Measurements from ENCODE around the gene RHCG. TPM values are rescaled to one million over a fixed set of nuclear protein-coding genes. Genes with fewer than 3 reads are reported as not detected.

RHCG gene
- total RNA-seq, 1 experiment from 2014 or later: not detected

DNA sequence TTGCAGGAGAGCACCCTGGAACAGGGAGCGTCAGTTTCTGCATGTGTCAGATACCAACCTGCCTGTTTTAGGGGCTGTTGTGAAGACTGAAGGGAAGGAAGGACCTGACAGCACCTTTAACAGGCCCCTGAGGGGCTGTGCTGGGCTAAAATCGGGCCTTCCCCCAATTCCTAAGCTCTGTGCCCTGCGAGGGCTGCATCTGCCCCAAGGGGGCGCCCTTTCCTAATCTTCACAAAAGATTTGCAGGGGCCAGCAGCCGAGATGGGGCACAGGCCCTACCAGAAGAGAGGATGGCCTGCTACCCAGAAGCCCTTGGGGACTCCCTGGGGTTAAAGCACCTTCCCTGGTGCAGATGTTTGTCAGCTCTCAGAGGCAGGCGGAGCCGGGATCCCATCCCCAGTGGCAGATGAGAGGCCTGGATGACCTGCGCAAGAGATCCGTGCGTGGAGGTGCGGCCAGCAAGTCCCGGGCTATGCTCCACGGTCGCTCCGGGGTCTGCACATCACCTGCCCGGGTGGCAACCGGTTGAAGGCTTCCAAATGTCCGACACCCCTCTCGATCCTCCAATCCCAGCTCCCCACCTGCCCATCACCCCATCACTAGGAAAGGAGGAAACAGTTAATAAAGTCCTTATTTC is 53.6 kb downstream of the RHCG start:
- Histone ChIP-seq H2AFZ (ENCODE audit: low read length) (peak overlapping the region; percentile 64; the same call in 1 of the 2 replicates), H3K36me3 (ENCODE audit: insufficient read depth, low read length) (no peaks in the 10 kb centered on the region), H3K4me1 (ENCODE audit: low read length) (peaks cover 25% of the 10 kb centered on the region), H3K9me3 (ENCODE audit: low read length) (no peaks in the 10 kb centered on the region), H4K20me1 (ENCODE audit: insufficient read depth, low read depth, low read length) (no peaks in the 10 kb centered on the region), H3K27ac (ENCODE audit: low read length) (no peak overlapping the region), H3K79me2 (ENCODE audit: low read length) (no peaks in the 10 kb centered on the region), H3K27me3 (ENCODE audit: low read length) (no peaks in the 10 kb centered on the region), H3K9me2 (replicated peaks; ENCODE audit: insufficient read depth, low read length) (no peaks in the 10 kb centered on the region), H3K4me3 (ENCODE audit: low read length) (no peak overlapping the region), H3K4me2 (ENCODE audit: low read depth, low read length, poor library complexity, severe bottlenecking) (no peak overlapping the region), H3K9ac (ENCODE audit: low read length) (peak overlapping the region; percentile 49; the same call in 1 of the 2 replicates)
- DNase-seq: peak; percentile 94

GRCh38 chr15:89442155-89442554 is 54.2 kb downstream of the RHCG start:
- Histone ChIP-seq H3K36me3 (ENCODE audit: insufficient read depth, low read length) (no peaks in the 10 kb centered on the region), H3K4me2 (ENCODE audit: low read depth, low read length, poor library complexity, severe bottlenecking) (peak overlapping the region; percentile 55), H2AFZ (ENCODE audit: low read length) (peak overlapping the region; percentile 64; the same call in 1 of the 2 replicates), H3K9me3 (ENCODE audit: low read length) (no peaks in the 10 kb centered on the region), H3K79me2 (ENCODE audit: low read length) (no peaks in the 10 kb centered on the region), H3K4me1 (ENCODE audit: low read length) (peaks cover 25% of the 10 kb centered on the region), H3K9me2 (replicated peaks; ENCODE audit: insufficient read depth, low read length) (no peaks in the 10 kb centered on the region), H3K27ac (ENCODE audit: low read length) (peak overlapping the region; percentile 74), H3K27me3 (ENCODE audit: low read length) (no peaks in the 10 kb centered on the region), H4K20me1 (ENCODE audit: insufficient read depth, low read depth, low read length) (no peaks in the 10 kb centered on the region), H3K9ac (ENCODE audit: low read length) (peak overlapping the region; percentile 49), H3K4me3 (ENCODE audit: low read length) (no peak overlapping the region; the same call in 1 of the 2 replicates)
- no peak for DNase-seq

GRCh38 chr15:89441295-89441812 is 55.0 kb downstream of the RHCG start:
- H3K79me2 ChIP-seq (ENCODE audit: low read length): no peaks in the 10 kb centered on the region
- peak overlapping the region; percentile 49 for H3K9ac ChIP-seq (ENCODE audit: low read length)
- H3K27ac ChIP-seq (ENCODE audit: low read length): peak overlapping the region; percentile 74
- no peaks in the 10 kb centered on the region for H4K20me1 ChIP-seq (ENCODE audit: insufficient read depth, low read depth, low read length)
- H2AFZ ChIP-seq (ENCODE audit: low read length): peak overlapping the region; percentile 46
- H3K36me3 ChIP-seq (ENCODE audit: insufficient read depth, low read length): no peaks in the 10 kb centered on the region
- no peaks in the 10 kb centered on the region for H3K9me3 ChIP-seq (ENCODE audit: low read length)
- peaks cover 25% of the 10 kb centered on the region for H3K4me1 ChIP-seq (ENCODE audit: low read length)
- H3K9me2 ChIP-seq (replicated peaks; ENCODE audit: insufficient read depth, low read length): no peaks in the 10 kb centered on the region
- peak overlapping the region; percentile 30; the same call in 1 of the 2 replicates for H3K4me3 ChIP-seq (ENCODE audit: low read length)
- DNase-seq: peak; percentile 92
- no peaks in the 10 kb centered on the region for H3K27me3 ChIP-seq (ENCODE audit: low read length)
- peak overlapping the region; percentile 55 for H3K4me2 ChIP-seq (ENCODE audit: low read depth, low read length, poor library complexity, severe bottlenecking)

DNA sequence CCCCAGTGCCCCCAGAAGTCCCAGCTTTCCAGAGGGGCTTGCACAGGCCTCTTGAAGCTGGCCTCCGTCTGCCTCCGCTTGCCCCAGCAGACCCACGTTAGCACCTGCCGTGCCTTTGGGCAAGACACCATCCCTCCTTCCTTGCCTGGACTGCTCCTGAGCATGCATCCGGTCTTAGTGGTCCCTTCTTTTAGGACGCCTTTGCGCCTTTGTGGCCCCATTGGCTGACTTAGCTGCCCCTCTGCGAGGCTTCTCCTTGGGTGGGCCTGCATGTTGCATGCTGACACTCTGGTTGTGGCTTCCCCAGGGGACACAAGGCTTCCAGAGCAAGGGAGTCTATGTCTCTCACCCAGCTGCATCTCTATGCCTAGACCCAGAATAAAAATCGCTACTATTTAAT is 56.6 kb downstream of the RHCG start:
- Histone ChIP-seq H3K4me2 (ENCODE audit: low read depth, low read length, poor library complexity, severe bottlenecking) (no peak overlapping the region), H3K36me3 (ENCODE audit: insufficient read depth, low read length) (no peaks in the 10 kb centered on the region), H3K27ac (ENCODE audit: low read length) (no peak overlapping the region), H3K79me2 (ENCODE audit: low read length) (no peaks in the 10 kb centered on the region), H3K4me1 (ENCODE audit: low read length) (peaks cover 25% of the 10 kb centered on the region), H4K20me1 (ENCODE audit: insufficient read depth, low read depth, low read length) (no peaks in the 10 kb centered on the region), H3K27me3 (ENCODE audit: low read length) (no peaks in the 10 kb centered on the region), H3K9ac (ENCODE audit: low read length) (no peak overlapping the region), H3K9me3 (ENCODE audit: low read length) (no peaks in the 10 kb centered on the region), H2AFZ (ENCODE audit: low read length) (no peak overlapping the region), H3K9me2 (replicated peaks; ENCODE audit: insufficient read depth, low read length) (no peaks in the 10 kb centered on the region), H3K4me3 (ENCODE audit: low read length) (no peak overlapping the region)
- DNase-seq: no peak

GRCh38 chr15:89436560-89437311 is 59.6 kb downstream of the RHCG start:
- H3K27ac ChIP-seq (ENCODE audit: low read length): no peak overlapping the region
- H4K20me1 ChIP-seq (ENCODE audit: insufficient read depth, low read depth, low read length): no peaks in the 10 kb centered on the region
- no peaks in the 10 kb centered on the region for H3K9me2 ChIP-seq (replicated peaks; ENCODE audit: insufficient read depth, low read length)
- H3K4me1 ChIP-seq (ENCODE audit: low read length): peaks cover 8% of the 10 kb centered on the region
- no peaks in the 10 kb centered on the region for H3K27me3 ChIP-seq (ENCODE audit: low read length)
- H3K79me2 ChIP-seq (ENCODE audit: low read length): no peaks in the 10 kb centered on the region
- H3K36me3 ChIP-seq (ENCODE audit: insufficient read depth, low read length): no peaks in the 10 kb centered on the region
- H3K9me3 ChIP-seq (ENCODE audit: low read length): no peaks in the 10 kb centered on the region
- H3K4me3 ChIP-seq (ENCODE audit: low read length): no peak overlapping the region
- no peak overlapping the region for H3K4me2 ChIP-seq (ENCODE audit: low read depth, low read length, poor library complexity, severe bottlenecking)
- no peak overlapping the region for H3K9ac ChIP-seq (ENCODE audit: low read length)
- no peak for DNase-seq
- H2AFZ ChIP-seq (ENCODE audit: low read length): no peak overlapping the region

DNA sequence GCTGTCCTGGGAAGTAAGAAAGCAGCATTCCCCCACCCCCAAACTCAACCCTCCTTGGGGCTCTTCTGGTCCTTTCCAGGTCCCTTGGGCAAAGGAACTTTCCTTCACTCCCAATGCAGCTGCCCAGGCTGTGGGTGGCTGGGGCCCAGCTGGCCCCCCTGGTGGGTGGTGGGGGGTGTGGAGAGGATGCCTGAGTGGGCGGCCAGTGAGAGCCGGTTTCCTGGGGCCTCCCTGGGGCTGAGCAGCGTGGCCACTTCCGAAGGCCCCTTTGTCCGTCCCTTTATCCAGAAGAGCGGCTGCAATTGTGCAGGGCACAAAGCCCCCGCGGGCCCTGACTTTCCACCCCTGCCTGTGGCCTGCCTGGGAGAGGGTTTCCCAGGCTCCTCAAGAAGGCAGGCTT is 61.0 kb downstream of the RHCG start:
- Histone ChIP-seq H3K27me3 (ENCODE audit: low read length) (no peaks in the 10 kb centered on the region), H3K4me1 (ENCODE audit: low read length) (peaks cover 5% of the 10 kb centered on the region), H4K20me1 (ENCODE audit: insufficient read depth, low read depth, low read length) (no peaks in the 10 kb centered on the region), H3K36me3 (ENCODE audit: insufficient read depth, low read length) (no peaks in the 10 kb centered on the region), H3K4me3 (ENCODE audit: low read length) (no peak overlapping the region), H2AFZ (ENCODE audit: low read length) (no peak overlapping the region), H3K4me2 (ENCODE audit: low read depth, low read length, poor library complexity, severe bottlenecking) (no peak overlapping the region), H3K27ac (ENCODE audit: low read length) (no peak overlapping the region), H3K9ac (ENCODE audit: low read length) (no peak overlapping the region), H3K9me3 (ENCODE audit: low read length) (no peaks in the 10 kb centered on the region), H3K9me2 (replicated peaks; ENCODE audit: insufficient read depth, low read length) (no peaks in the 10 kb centered on the region), H3K79me2 (ENCODE audit: low read length) (no peaks in the 10 kb centered on the region)
- DNase-seq: no peak

DNA sequence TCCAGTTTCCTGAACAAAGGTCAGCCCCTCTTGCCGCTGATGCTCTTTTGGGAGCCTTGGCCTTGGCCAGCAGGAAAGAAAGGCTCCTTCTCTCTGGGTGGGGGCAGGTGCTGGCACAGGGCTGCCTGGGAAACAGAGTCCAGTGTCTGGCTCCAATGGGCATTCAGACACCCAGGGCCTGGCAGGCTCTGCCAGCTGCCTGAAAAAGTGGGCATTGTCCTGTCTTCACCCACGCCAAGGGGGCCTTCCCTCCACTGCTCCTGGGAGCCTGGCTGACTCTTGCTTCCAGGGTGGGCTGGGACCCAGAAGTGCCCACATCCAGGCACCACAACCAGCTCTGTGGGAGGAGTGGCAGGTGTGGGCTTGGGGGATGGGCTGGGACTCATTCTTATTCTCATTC is 62.7 kb downstream of the RHCG start:
- Histone ChIP-seq H3K9ac (ENCODE audit: low read length) (no peak overlapping the region), H3K27ac (ENCODE audit: low read length) (no peak overlapping the region), H3K36me3 (ENCODE audit: insufficient read depth, low read length) (no peaks in the 10 kb centered on the region)

More for the DNA sequence above, 62.7 kb downstream of the RHCG start:
- Histone ChIP-seq H3K4me1 (ENCODE audit: low read length) (peaks cover 10% of the 10 kb centered on the region), H3K4me2 (ENCODE audit: low read depth, low read length, poor library complexity, severe bottlenecking) (no peak overlapping the region), H3K4me3 (ENCODE audit: low read length) (no peak overlapping the region), H3K9me3 (ENCODE audit: low read length) (no peaks in the 10 kb centered on the region), H3K9me2 (replicated peaks; ENCODE audit: insufficient read depth, low read length) (no peaks in the 10 kb centered on the region), H4K20me1 (ENCODE audit: insufficient read depth, low read depth, low read length) (no peaks in the 10 kb centered on the region), H3K27me3 (ENCODE audit: low read length) (no peaks in the 10 kb centered on the region), H2AFZ (ENCODE audit: low read length) (no peak overlapping the region), H3K79me2 (ENCODE audit: low read length) (no peaks in the 10 kb centered on the region)
- DNase-seq: no peak

Data from Karpas-422 (cell line).